ENCODE measurements around the gene ALDH3B1. TPM values are rescaled to one million over a fixed set of nuclear protein-coding genes. Genes with fewer than 3 reads are reported as not detected.

Gene ALDH3B1
- total RNA-seq, 1 experiment from 2014 or later, result 28.1 TPM

- Histone ChIP-seq H3K4me2 (ENCODE audit: low read length) (no peak overlapping the region), H3K79me2 (ENCODE audit: low read length) (no peaks in the 10 kb centered on the region), H3K9me3 (ENCODE audit: low read length) (no peaks in the 10 kb centered on the region), H3K36me3 (ENCODE audit: low read depth, low read length) (peaks cover 20% of the 10 kb centered on the region), H3K4me1 (ENCODE audit: insufficient read depth, low read length) (no peaks in the 10 kb centered on the region), H3K9me2 (replicated peaks; ENCODE audit: low read length) (no peaks in the 10 kb centered on the region), H3F3A (ENCODE audit: low read length, unreplicated experiment) (no peaks in the 10 kb centered on the region), H3K4me3 (ENCODE audit: low read length) (no peak overlapping the region), H3K9ac (ENCODE audit: low read length) (no peak overlapping the region), H4K20me1 (ENCODE audit: low read length) (no peaks in the 10 kb centered on the region), H2AFZ (ENCODE audit: low read length) (no peak overlapping the region), H3K27ac (ENCODE audit: low read length) (no peak overlapping the region), H3K27me3 (ENCODE audit: low read length) (no peaks in the 10 kb centered on the region)
- POLR2A ChIA-PET (ENCODE audit: unreplicated experiment), result no interaction called here
- TF ChIP-seq CTCF (conservative IDR thresholded peaks at IDR 0.05; ENCODE audit: low read depth, low read length) (no peak), EZH2 (IDR thresholded peaks at IDR 0.05; ENCODE audit: low read length, unreplicated experiment) (no peak), EZH2phosphoT487 (IDR thresholded peaks at IDR 0.05; ENCODE audit: borderline replicate concordance, low read length) (no peak)
- ATAC-seq (no peak), DNase-seq (no peak)
- intact Hi-C loops (cut with micrococcal nuclease), result no loop called here
- CTCF ChIA-PET, result no interaction called here
- no TSS peak for BruUV-seq (replicated peaks)
These were observed 44.1 kb downstream of the ALDH3B1 start for GRCh38 chr11:68053981-68054812.

- no TSS peak for BruUV-seq (replicated peaks)
- Histone ChIP-seq H3K27me3 (ENCODE audit: low read length) (no peaks in the 10 kb centered on the region), H3K9ac (ENCODE audit: low read length) (no peak overlapping the region), H3K4me3 (ENCODE audit: low read length) (no peak overlapping the region), H3K27ac (ENCODE audit: low read length) (no peak overlapping the region), H3K79me2 (ENCODE audit: low read length) (no peaks in the 10 kb centered on the region), H4K20me1 (ENCODE audit: low read length) (no peaks in the 10 kb centered on the region), H3K36me3 (ENCODE audit: low read depth, low read length) (peaks cover 30% of the 10 kb centered on the region), H3K9me2 (replicated peaks; ENCODE audit: low read length) (no peaks in the 10 kb centered on the region), H3K4me1 (ENCODE audit: insufficient read depth, low read length) (no peaks in the 10 kb centered on the region), H3K4me2 (ENCODE audit: low read length) (no peak overlapping the region), H3K9me3 (ENCODE audit: low read length) (no peaks in the 10 kb centered on the region), H2AFZ (ENCODE audit: low read length) (no peak overlapping the region), H3F3A (ENCODE audit: low read length, unreplicated experiment) (no peaks in the 10 kb centered on the region)
- POLR2A ChIA-PET (ENCODE audit: unreplicated experiment), result no interaction called here
- no peak for ATAC-seq
- CTCF ChIA-PET, result no interaction called here
- no peak for DNase-seq
- intact Hi-C loops (cut with micrococcal nuclease), result no loop called here
- no peak for TF ChIP-seq EZH2phosphoT487 (IDR thresholded peaks at IDR 0.05; ENCODE audit: borderline replicate concordance, low read length)
- no peak for TF ChIP-seq EZH2 (IDR thresholded peaks at IDR 0.05; ENCODE audit: low read length, unreplicated experiment)
- TF ChIP-seq CTCF (conservative IDR thresholded peaks at IDR 0.05; ENCODE audit: low read depth, low read length), result no peak
These were observed 46.5 kb downstream of the ALDH3B1 start for GRCh38 chr11:68056317-68057285.

All from PC-3 (cell line).